SK-N-SH (cell line): ENCODE data around the gene MOB2. TPM values are rescaled to one million over a fixed set of nuclear protein-coding genes. Genes with fewer than 3 reads are reported as not detected.

Experiments used
- CTCF ChIA-PET: fragments of 300-600, 350-600 bp; formaldehyde crosslinking; extraction: SDS; loops from one replicate; lab custom pipeline; 2021; lab: Yijun Ruan, JAX
- POLR2A ChIA-PET: fragments of 350-600 bp; sonication (Branson Sonifier 250); formaldehyde crosslinking; extraction: SDS; loops from one replicate; lab custom pipeline; 2020; ENCODE audit warnings: antibody characterized with exemption, inconsistent platforms; lab: Yijun Ruan, JAX
- DNase-seq: peaks from one replicate; pipeline ENCODE4 v3.0.0; 2012
- H2AFZ ChIP-seq: fragments of 200-600 bp; sonication (generic); 2 replicates; pipeline ENCODE4 v1.8.1; 2016; ENCODE audit warnings: antibody characterized with exemption, mild to moderate bottlenecking, low read depth
- H3F3A ChIP-seq: fragments of 200-600 bp; sonication (generic); replicated peaks from 2 replicates; pipeline ENCODE3; 2016; ENCODE audit warnings: antibody characterized with exemption, mild to moderate bottlenecking; ENCODE audit not compliant: insufficient read depth
- H3K27ac ChIP-seq, 2 experiments: fragments of 200-500 bp in 1 of 2; fragments of 200-600 bp in 1 of 2; sonication (Bioruptor generic) in 1 of 2; sonication (generic), shearing (Covaris generic) in 1 of 2; 2 replicates each; pipeline versions ENCODE4 v1.5.1 to v1.6.1; 2014 to 2016; ENCODE audit warnings: low read depth in 2 of 2, inconsistent platforms in 1 of 2, low read length in 1 of 2, mild to moderate bottlenecking in 1 of 2, mixed read lengths in 1 of 2
- H3K27me3 ChIP-seq: fragments of 200-600 bp; sonication (generic), shearing (Covaris generic); 2 replicates; pipeline ENCODE4 v1.6.1; 2016; ENCODE audit warnings: mixed run types; ENCODE audit not compliant: insufficient read depth
- H3K36me3 ChIP-seq, 2 experiments: fragments of 200-500 bp in 1 of 2; fragments of 200-600 bp in 1 of 2; sonication (Bioruptor generic) in 1 of 2; sonication (generic) in 1 of 2; replicated peaks in 1 of 2; 2 replicates each; pipeline versions ENCODE3 to v1.5.1; 2014 to 2016; ENCODE audit warnings: low read length in 1 of 2, mild to moderate bottlenecking in 1 of 2; ENCODE audit not compliant: insufficient read depth in 2 of 2, control insufficient read depth in 1 of 2
- H3K4me1 ChIP-seq, 2 experiments: fragments of 200-500 bp in 1 of 2; fragments of 200-600 bp in 1 of 2; sonication (Bioruptor generic) in 1 of 2; sonication (generic), shearing (Covaris generic) in 1 of 2; 2 replicates each; pipeline versions ENCODE4 v1.5.1 to v1.6.1; 2014 to 2016; ENCODE audit warnings: low read depth in 1 of 2, low read length in 1 of 2, mixed run types in 1 of 2; ENCODE audit not compliant: insufficient read depth in 2 of 2, control insufficient read depth in 1 of 2
- H3K4me2 ChIP-seq: fragments of 200-600 bp; sonication (generic), shearing (Covaris generic); 2 replicates; pipeline ENCODE4 v1.6.1; 2017; ENCODE audit warnings: mixed run types
- H3K4me3 ChIP-seq, 2 experiments: fragments of 200-500 bp in 1 of 2; fragments of 200-600 bp in 1 of 2; sonication (Bioruptor generic) in 1 of 2; sonication (generic), shearing (Covaris generic) in 1 of 2; 2 replicates each; pipeline versions ENCODE4 v1.5.1 to v1.8.1; 2014 to 2016; ENCODE audit warnings: low read depth in 2 of 2, inconsistent platforms in 1 of 2, low read length in 1 of 2, mild to moderate bottlenecking in 1 of 2, mixed read lengths in 1 of 2, moderate library complexity in 1 of 2
- H3K79me2 ChIP-seq: fragments of 200-600 bp; sonication (generic); 2 replicates; pipeline ENCODE4 v1.8.1; 2017; ENCODE audit warnings: mild to moderate bottlenecking; ENCODE audit not compliant: insufficient read depth
- H3K9ac ChIP-seq: fragments of 200-600 bp; sonication (generic); 2 replicates; pipeline ENCODE4 v1.6.1; 2017; ENCODE audit warnings: mixed run types
- H3K9me2 ChIP-seq: fragments of 200-600 bp; sonication (generic); 2 replicates; pipeline ENCODE4 v1.6.1; 2017; ENCODE audit warnings: mixed run types
- H3K9me3 ChIP-seq: fragments of 200-600 bp; sonication (generic); 2 replicates; pipeline ENCODE4 v1.6.1; 2017; ENCODE audit warnings: mixed run types, mild to moderate bottlenecking, moderate library complexity
- H4K20me1 ChIP-seq: fragments of 200-600 bp; sonication (generic); 2 replicates; pipeline ENCODE4 v1.6.1; 2017; ENCODE audit warnings: mild to moderate bottlenecking, mixed run types; ENCODE audit not compliant: insufficient read depth
- CHD2 ChIP-seq: fragments of 150-350 bp; IDR thresholded peaks from 2 replicates; pipeline ENCODE4 v1.6.1; 2018; ENCODE audit warnings: low read length; ENCODE audit not compliant: partially characterized antibody
- CTCF ChIP-seq: fragments of 200-600 bp; sonication (generic); IDR thresholded peaks from 2 replicates; pipeline ENCODE4 v1.6.1; 2017; ENCODE audit warnings: antibody characterized with exemption, mild to moderate bottlenecking, moderate library complexity
- FOSL2 ChIP-seq: IDR thresholded peaks from 2 replicates; pipeline ENCODE4 v1.4.0; 2012; ENCODE audit warnings: low read depth, mild to moderate bottlenecking, moderate library complexity, borderline replicate concordance
- FOXM1 ChIP-seq: IDR thresholded peaks from 2 replicates; pipeline ENCODE4 v1.4.0; 2012; ENCODE audit warnings: low read depth, mild to moderate bottlenecking
- GABPA ChIP-seq: IDR thresholded peaks from 2 replicates; pipeline ENCODE4 v1.4.0; 2012; ENCODE audit warnings: low read depth, mild to moderate bottlenecking
- IRF3 ChIP-seq: fragments of 150-350 bp; IDR thresholded peaks from 2 replicates; pipeline ENCODE4 v1.6.1; 2016; ENCODE audit warnings: mild to moderate bottlenecking, low read depth, low read length
- MXI1 ChIP-seq: IDR thresholded peaks from 2 replicates; pipeline ENCODE4 v1.6.1; 2012; ENCODE audit warnings: mild to moderate bottlenecking, low read depth, low read length, improper control_type of control experiment
- NFIC ChIP-seq: IDR thresholded peaks from 2 replicates; pipeline ENCODE4 v1.4.0; 2012; ENCODE audit warnings: borderline replicate concordance
- NRF1 ChIP-seq: IDR thresholded peaks from 2 replicates; pipeline ENCODE4 v1.6.1; 2012; ENCODE audit warnings: low read depth, mild to moderate bottlenecking, low read length
- RFX5 ChIP-seq: IDR thresholded peaks from 2 replicates; pipeline ENCODE4 v1.6.1; 2012; ENCODE audit warnings: mild to moderate bottlenecking, improper control_type of control experiment, low read length
- RXRA ChIP-seq: IDR thresholded peaks from 2 replicates; pipeline ENCODE4 v1.4.0; 2012; ENCODE audit warnings: low read depth, mild to moderate bottlenecking, borderline replicate concordance
- SMC3 ChIP-seq: IDR thresholded peaks from 2 replicates; pipeline ENCODE4 v1.6.1; 2012; ENCODE audit warnings: low read depth, low read length, improper control_type of control experiment
- TAF1 ChIP-seq: IDR thresholded peaks from 2 replicates; pipeline ENCODE4 v1.6.1; 2012; ENCODE audit warnings: low read depth, mild to moderate bottlenecking, low read length, moderate library complexity, borderline replicate concordance
- TEAD4 ChIP-seq: IDR thresholded peaks from 2 replicates; pipeline ENCODE4 v1.4.0; 2012; ENCODE audit warnings: mild to moderate bottlenecking, borderline replicate concordance; ENCODE audit not compliant: insufficient read depth
- USF1 ChIP-seq: IDR thresholded peaks from 2 replicates; pipeline ENCODE4 v1.4.0; 2012; ENCODE audit warnings: low read depth, borderline replicate concordance
- USF2 ChIP-seq: fragments of 150-350 bp; IDR thresholded peaks from 2 replicates; pipeline ENCODE4 v1.6.1; 2017; ENCODE audit warnings: antibody characterized with exemption, low read length, low read depth, borderline replicate concordance
- YY1 ChIP-seq: IDR thresholded peaks from 2 replicates; pipeline ENCODE4 v1.4.0; 2012; ENCODE audit warnings: low read depth, mild to moderate bottlenecking
- WGBS: methylation state at CpG from one replicate; pipeline ENCODE4 v1.1.6; 2017; ENCODE audit warnings: low lambda C conversion rate; 5-methylcytosine and 5-hydroxymethylcytosine counted together
- polyA plus RNA-seq, 3 experiments: library from polyadenylated mRNA; depleted of rRNA; stranded (reverse); fragments of >200 nt; gene quantifications; 2 replicates each; pipeline ENCODE4 v1.2.3, GENCODE V29; 2012

Gene MOB2
- polyA plus RNA-seq, 1 of the 3 experiments (the other 2 are of a cell fraction): 45.8 TPM

- Histone ChIP-seq H3K4me2 (no peak overlapping the region), H3K27me3 (no peaks in the 10 kb centered on the region), H3K9ac (no peak overlapping the region), H3K79me2 (peaks cover 16% of the 10 kb centered on the region; the same call in 1 of the 2 replicates), H3K4me1 (peaks cover 0 to 37% of the 10 kb centered on the region in 2 experiments; a peak in 1 of 4 replicates), H3K4me3 (no peak overlapping the region), H3K9me2 (no peaks in the 10 kb centered on the region), H3K27ac (no peak overlapping the region; a peak in 1 of 4 replicates), H3F3A (no peaks in the 10 kb centered on the region), H3K9me3 (no peaks in the 10 kb centered on the region), H3K36me3 (peaks cover 0 to 8% of the 10 kb centered on the region in 2 experiments), H2AFZ (no peak overlapping the region)
- CTCF ChIA-PET: no interaction called here
- WGBS: 89% methylated on average over 16 of the region's 20 CpGs
- no peak for DNase-seq
- POLR2A ChIA-PET: no interaction called here
- no peak for TF ChIP-seq RFX5
- TF ChIP-seq NFIC: no peak
- TF ChIP-seq YY1: no peak
- TF ChIP-seq NRF1: no peak
- no peak for TF ChIP-seq RXRA
- TF ChIP-seq MXI1: no peak
- TF ChIP-seq SMC3: no peak
- TF ChIP-seq, all 33 proteins: peak for 0
- H4K20me1 ChIP-seq: peaks cover 69% of the 10 kb centered on the region
Measured at GRCh38 chr11:1484695-1485503, 1.7 kb downstream of the MOB2 start.

GRCh38 chr11:1484061-1484671, 2.4 kb downstream of the MOB2 start:
- H3F3A ChIP-seq: no peaks in the 10 kb centered on the region
- TF ChIP-seq USF1 (no peak), USF2 (no peak), NFIC (no peak), GABPA (no peak), FOSL2 (no peak), IRF3 (no peak), TAF1 (no peak), CHD2 (no peak), CTCF (no peak), FOXM1 (no peak), YY1 (no peak), TEAD4 (no peak), NRF1 (no peak)
- H4K20me1 ChIP-seq: peaks cover 64% of the 10 kb centered on the region
- POLR2A ChIA-PET: no interaction called here
- no peak overlapping the region for H3K4me3 ChIP-seq
- no peak overlapping the region for H2AFZ ChIP-seq
- CTCF ChIA-PET: no interaction called here
- H3K79me2 ChIP-seq: peaks cover 13% of the 10 kb centered on the region; the same call in 1 of the 2 replicates
- H3K4me2 ChIP-seq: no peak overlapping the region
- H3K9me3 ChIP-seq: no peaks in the 10 kb centered on the region
- 90% methylated on average over 4 of the region's 17 CpGs for WGBS
- peaks cover 0 to 14% of the 10 kb centered on the region in 2 experiments for H3K36me3 ChIP-seq
- no peaks in the 10 kb centered on the region for H3K27me3 ChIP-seq
- no peak overlapping the region for H3K9ac ChIP-seq
- no peak for DNase-seq
- peaks cover 0 to 34% of the 10 kb centered on the region in 2 experiments; a peak in 1 of 4 replicates for H3K4me1 ChIP-seq
- H3K27ac ChIP-seq: no peak overlapping the region; a peak in 1 of 4 replicates
- H3K9me2 ChIP-seq: no peaks in the 10 kb centered on the region
